HepG2 (cell line): ENCODE results near the gene SBSN. TPM values are rescaled to one million over a fixed set of nuclear protein-coding genes. Genes with fewer than 3 reads are reported as not detected.

Experiments used
- ATAC-seq: fragments of 200-7000 bp; cut with Tn5 transposase; 3 replicates; pipeline ENCODE4 v1.9.1; 2020; ENCODE audit warnings: mild to moderate bottlenecking, moderate library complexity
- BruUV-seq: library from RNA; stranded (reverse); fragments of 400-500 nt; replicated peaks from 2 replicates; lab custom pipeline; 2021; lab: Mats Ljungman, UMichigan
- CTCF ChIA-PET: fragments of 300-600 bp; formaldehyde crosslinking; extraction: SDS; loops from one replicate; lab custom pipeline; 2021; ENCODE audit warnings: low total read pairs, inconsistent platforms, low intra/inter-chr PET ratio; lab: Yijun Ruan, JAX
- POLR2A ChIA-PET: fragments of 350-600 bp; sonication (Branson Sonifier 250); formaldehyde crosslinking; loops from one replicate; lab custom pipeline; 2020; ENCODE audit warnings: antibody characterized with exemption, inconsistent platforms; lab: Yijun Ruan, JAX
- DNase-seq: peaks from one replicate; pipeline ENCODE4 v3.0.0-alpha.2; 2015; ENCODE audit warnings: low spot score
- FAIRE-seq: peaks from 3 replicates; lab custom pipeline; 2011; peaks lifted over from hg19 to GRCh38; lab: Jason Lieb, UNC
- H2AFZ ChIP-seq: one replicate; pipeline ENCODE4 v1.6.1; 2011; ENCODE audit warnings: low read length, inconsistent platforms
- H3K27ac ChIP-seq: fragments of 300-600 bp; 3 replicates; pipeline ENCODE4 v1.8.0; 2011; ENCODE audit warnings: mixed run types, mild to moderate bottlenecking, mixed read lengths, low read length, inconsistent platforms; ENCODE audit not compliant: insufficient read depth; ENCODE audit errors: extremely low read length
- H3K27me3 ChIP-seq, 2 experiments: fragments of 200-600 bp in 1 of 2; 2 replicates in 1 of 2; 3 replicates in 1 of 2; pipeline versions ENCODE4 v1.6.0 to v1.8.0; 2011; ENCODE audit warnings: low read length in 2 of 2, mild to moderate bottlenecking in 2 of 2, moderate library complexity in 2 of 2, inconsistent platforms in 1 of 2; ENCODE audit not compliant: insufficient read depth in 2 of 2, control insufficient read depth in 1 of 2
- H3K36me3 ChIP-seq, 2 experiments: fragments of 200-600 bp in 1 of 2; replicated peaks in 1 of 2; 2 replicates in 1 of 2; 3 replicates in 1 of 2; pipeline versions ENCODE4 v1.5.1 to v1.8.0; 2011; ENCODE audit warnings: low read length in 2 of 2, inconsistent platforms in 1 of 2; ENCODE audit not compliant: insufficient read depth in 2 of 2, control insufficient read depth in 1 of 2
- H3K4me1 ChIP-seq: 2 replicates; pipeline ENCODE4 v1.5.1; 2012; ENCODE audit warnings: low read length, inconsistent platforms; ENCODE audit not compliant: insufficient read depth
- H3K4me2 ChIP-seq: 2 replicates; pipeline ENCODE4 v1.6.0; 2011; ENCODE audit warnings: low read depth, low read length, inconsistent platforms
- H3K4me3 ChIP-seq, 3 experiments: fragments of 200-600 bp in 1 of 3; sonication (generic), shearing (Covaris generic) in 1 of 3; replicated peaks in 1 of 3; 2 replicates each; pipeline ENCODE4 v1.5.1; 2011 to 2016; ENCODE audit warnings: low read length in 3 of 3, inconsistent platforms in 2 of 3, low read depth in 2 of 3, mild to moderate bottlenecking in 2 of 3, control low read depth in 1 of 3, mixed read lengths in 1 of 3; ENCODE audit not compliant: insufficient read depth in 1 of 3
- H3K79me2 ChIP-seq: one replicate; pipeline ENCODE4 v1.6.1; 2011; ENCODE audit warnings: low read length, inconsistent platforms; ENCODE audit not compliant: insufficient read depth
- H3K9ac ChIP-seq: 2 replicates; pipeline ENCODE4 v1.6.0; 2011; ENCODE audit warnings: mild to moderate bottlenecking, low read depth, low read length, inconsistent platforms; ENCODE audit not compliant: insufficient read depth
- H3K9me3 ChIP-seq: 2 replicates; pipeline ENCODE4 v1.5.1; 2012; ENCODE audit warnings: mild to moderate bottlenecking, low read length
- H4K20me1 ChIP-seq: 2 replicates; pipeline ENCODE4 v1.6.0; 2011; ENCODE audit warnings: inconsistent platforms, mild to moderate bottlenecking, low read length, moderate library complexity; ENCODE audit not compliant: insufficient read depth
- EZH2 ChIP-seq: conservative IDR thresholded peaks from 2 replicates; pipeline ENCODE4 v1.6.1; 2012; ENCODE audit warnings: mild to moderate bottlenecking, low read depth, low read length, moderate library complexity
- FOXA3 ChIP-seq: IDR thresholded peaks from 2 replicates; pipeline ENCODE4 v1.6.1; 2016; ENCODE audit warnings: missing genetic modification reagents, missing compliant biosample characterization
- GABPB1 ChIP-seq: IDR thresholded peaks from 2 replicates; pipeline ENCODE4 v1.6.1; 2016; ENCODE audit warnings: mild to moderate bottlenecking, missing genetic modification reagents, moderate library complexity, missing compliant biosample characterization
- NR2F6 ChIP-seq, 2 experiments: IDR thresholded peaks; 2 replicates each; pipeline ENCODE4 v1.6.1; 2016; ENCODE audit warnings: antibody characterized with exemption in 1 of 2, mild to moderate bottlenecking in 1 of 2
- POGZ ChIP-seq: sonication (generic); formaldehyde crosslinking; IDR thresholded peaks from 2 replicates; pipeline ENCODE4 v1.4.0; 2020; ENCODE audit warnings: mild to moderate bottlenecking, missing genetic modification reagents
- ZBTB7B ChIP-seq: sonication (generic); formaldehyde crosslinking; IDR thresholded peaks from 2 replicates; pipeline ENCODE4 v1.4.0; 2020; ENCODE audit warnings: missing genetic modification reagents
- ZNF256 ChIP-seq: sonication (generic); formaldehyde crosslinking; conservative IDR thresholded peaks from 2 replicates; pipeline ENCODE4 v1.4.0; 2020; ENCODE audit warnings: missing genetic modification reagents
- ZNF292 ChIP-seq: sonication (generic); formaldehyde crosslinking; IDR thresholded peaks from 2 replicates; pipeline ENCODE4 v1.8.1; 2022; ENCODE audit warnings: mild to moderate bottlenecking, low read depth, missing genetic modification reagents, borderline replicate concordance
- ZNF354B ChIP-seq: sonication (generic); formaldehyde crosslinking; IDR thresholded peaks from 2 replicates; pipeline ENCODE4 v1.8.0; 2022; ENCODE audit warnings: mild to moderate bottlenecking, missing genetic modification reagents
- ZNF562 ChIP-seq: sonication (generic); formaldehyde crosslinking; IDR thresholded peaks from 2 replicates; pipeline ENCODE4 v1.8.0; 2022; ENCODE audit warnings: missing genetic modification reagents, borderline replicate concordance
- ZNF629 ChIP-seq: sonication (generic); formaldehyde crosslinking; conservative IDR thresholded peaks from 2 replicates; pipeline ENCODE4 v1.5.0; 2020; ENCODE audit warnings: missing genetic modification reagents
- ZSCAN25 ChIP-seq: sonication (generic); formaldehyde crosslinking; IDR thresholded peaks from 2 replicates; pipeline ENCODE4 v1.8.0; 2022; ENCODE audit warnings: mild to moderate bottlenecking, missing genetic modification reagents
- WGBS: methylation state at CpG from one replicate; pipeline ENCODE4 v1.1.6; 2017; ENCODE audit warnings: low lambda C conversion rate; 5-methylcytosine and 5-hydroxymethylcytosine counted together
- in situ Hi-C: cut with HindIII; loops from 2 replicates; pipeline ENCODE4 v1.10.0; 2017; ENCODE audit warnings: low pct_unique_long_range_greater_than_20kb; ENCODE audit not compliant: extremely low pct_ligation_motif_present
- intact Hi-C: fragments of 100-400 bp; cut with micrococcal nuclease; formaldehyde crosslinking; loops from one replicate; pipeline ENCODE4 v1.10.0; 2022; ENCODE audit not compliant: unreplicated experiment
- polyA plus RNA-seq, 8 experiments: library from polyadenylated mRNA; depleted of rRNA in 3 of 8; stranded (reverse) in 7 of 8; unstranded in 1 of 8; fragments of >200 nt; fragmentation: Illumina TruSeq in 4 of 8; extraction: Trizol in 4 of 8; gene quantifications; 2 replicates each; pipeline versions ENCODE4 v1.2.1 to v1.2.3, GENCODE V29; 2011 to 2016; ENCODE audit warnings: low read depth in 4 of 8, missing spikeins in 1 of 8, mixed read lengths in 1 of 8; ENCODE audit not compliant: insufficient read depth in 1 of 8
- total RNA-seq, 5 experiments: library from RNA; depleted of rRNA; stranded (reverse); fragments of >200 nt; fragmentation: Illumina TruSeq; extraction: Trizol; gene quantifications; 2 replicates each; pipeline ENCODE4 v1.2.3, GENCODE V29; 2016; ENCODE audit warnings: low read depth in 1 of 5
- TF ChIP-seq, protein P1 (sequence below): sonication (generic); formaldehyde crosslinking; IDR thresholded peaks from 2 replicates; pipeline ENCODE4 v1.4.0; 2020; ENCODE audit warnings: missing genetic modification reagents, borderline replicate concordance

The SBSN gene
- total and polyA plus RNA-seq, 2 of the 13 experiments (the other 11 are each of a cell fraction or from before 2014, with no cell fraction given) = not detected

DNA sequence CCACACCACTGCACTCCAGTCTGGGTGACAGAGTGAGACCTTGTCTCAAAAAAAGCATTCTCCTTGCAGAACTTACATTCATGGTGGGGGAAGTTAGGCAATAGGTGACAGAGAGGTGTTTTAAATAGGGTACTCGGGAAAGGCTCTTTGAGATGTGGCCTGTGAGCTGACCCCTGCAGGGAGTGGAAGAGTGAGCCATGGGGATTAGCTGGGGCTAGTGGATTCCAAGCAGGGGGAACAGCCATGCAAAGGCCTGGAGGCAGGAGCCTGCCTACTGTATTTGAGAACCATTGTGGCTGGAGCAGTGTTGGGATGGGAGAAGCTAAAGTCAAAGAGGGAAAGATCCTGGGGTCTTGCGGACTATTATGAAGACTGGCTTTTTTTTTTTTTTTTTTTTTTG lies 10.8 kb downstream of the SBSN start (continued):
- no peak for TF ChIP-seq ZNF354B (CRISPR knock-in tag)
- TF ChIP-seq, all 625 proteins: peak for 0

DNA sequence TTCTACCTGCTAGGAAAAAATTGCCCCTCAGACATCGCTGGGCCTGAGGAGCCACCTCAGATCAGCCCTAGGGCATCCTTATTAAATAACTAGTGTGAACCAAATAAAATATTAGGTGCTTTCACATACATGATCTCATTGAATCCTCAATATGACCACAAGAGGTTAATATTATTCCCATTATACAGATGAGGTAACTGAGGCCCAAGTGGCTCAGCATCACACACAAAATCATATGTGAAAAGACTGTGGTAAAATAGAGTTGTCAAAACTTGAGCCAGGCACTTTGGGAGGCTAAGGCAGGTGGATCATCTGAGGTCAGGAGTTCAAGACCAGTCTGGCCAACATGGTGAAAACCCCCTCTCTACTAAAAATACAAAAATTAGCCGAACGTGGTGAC lies 11.8 kb downstream of the SBSN start:
- ATAC-seq = no peak
- Histone ChIP-seq H2AFZ (no peak overlapping the region), H3K9me3 (no peaks in the 10 kb centered on the region), H3K4me3 (no peak overlapping the region), H4K20me1 (no peaks in the 10 kb centered on the region), H3K4me2 (no peak overlapping the region), H3K27ac (no peak overlapping the region), H3K79me2 (no peaks in the 10 kb centered on the region), H3K27me3 (peaks cover 1 to 38% of the 10 kb centered on the region in 2 experiments; a peak in 4 of 5 replicates), H3K4me1 (peaks cover 18% of the 10 kb centered on the region), H3K36me3 (no peaks in the 10 kb centered on the region), H3K9ac (no peak overlapping the region)
- in situ Hi-C loops (no loop called here), intact Hi-C loops (no loop called here)
- DNase-seq = no peak
- no TSS peak for BruUV-seq
- ChIA-PET CTCF (no interaction called here), POLR2A (no interaction called here)
- 83% methylated on average over 3 of the region's 3 CpGs for WGBS
- no peak for FAIRE-seq
- peak; percentile 80 for TF ChIP-seq ZNF629 (CRISPR knock-in tag)
- no peak for TF ChIP-seq ZNF562 (CRISPR knock-in tag)

DNA sequence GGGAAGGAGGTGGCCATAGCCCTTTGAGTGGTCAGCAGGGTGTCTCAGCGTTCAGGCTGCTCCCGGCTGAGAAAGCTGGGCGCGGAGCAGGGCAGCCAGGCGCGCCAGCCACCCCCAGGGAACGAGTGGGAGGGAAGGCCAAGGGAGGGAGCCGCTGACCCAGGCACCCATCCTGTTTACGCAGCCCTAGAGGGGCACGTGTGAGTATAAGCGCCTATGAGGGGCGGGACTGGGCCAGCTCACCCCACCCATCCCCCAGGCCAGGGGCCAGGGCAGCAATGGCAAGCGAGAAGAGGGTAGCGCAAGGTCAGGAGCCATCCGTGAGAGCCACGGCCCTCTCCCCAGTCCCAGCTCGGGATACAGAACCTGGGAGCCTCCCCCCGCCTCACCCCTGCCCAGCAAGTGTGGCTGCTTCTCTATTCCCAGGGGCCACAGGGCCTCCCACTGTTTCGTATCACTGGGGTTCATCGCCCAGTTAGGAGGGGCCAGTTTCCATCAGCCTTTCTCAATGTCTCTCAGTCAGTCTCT lies 13.8 kb downstream of the SBSN start:
- H2AFZ ChIP-seq = no peak overlapping the region
- in situ Hi-C loops = no loop called here
- peak overlapping the region; percentile 17; the same call in 1 of the 2 replicates for H3K9ac ChIP-seq
- H3K27ac ChIP-seq = no peak overlapping the region
- DNase-seq = peak; percentile 25
- peak overlapping the region; percentile 12 to 63 (median 26); a peak in 5 of 6 replicates for H3K4me3 ChIP-seq
- intact Hi-C loops = no loop called here
- H3K79me2 ChIP-seq = no peaks in the 10 kb centered on the region
- H3K36me3 ChIP-seq = no peaks in the 10 kb centered on the region
- peaks cover 1 to 33% of the 10 kb centered on the region in 2 experiments; a peak in 3 of 5 replicates for H3K27me3 ChIP-seq
- 10% methylated on average over 9 of the region's 20 CpGs for WGBS
- no peaks in the 10 kb centered on the region for H4K20me1 ChIP-seq
- H3K4me1 ChIP-seq = peaks cover 22% of the 10 kb centered on the region
- POLR2A ChIA-PET = interaction anchor here (1.2 to 1.3 kb wide), 2 partner anchors 25 to 233 kb away, joined by 3 to 5 read pairs; no protein-coding TSS in a partner anchor
- CTCF ChIA-PET = no interaction called here
- ATAC-seq = peak; percentile 20
- BruUV-seq = no TSS peak
- FAIRE-seq = no peak
- H3K9me3 ChIP-seq = no peaks in the 10 kb centered on the region
- peak overlapping the region; percentile 74 for H3K4me2 ChIP-seq
- TF ChIP-seq POGZ (0 out of 2 replicates have a peak, but pooled peaks have one; percentile 26), ZSCAN25 (CRISPR knock-in tag) (peak; percentile 96), FOXA3 (CRISPR knock-in tag) (0 out of 2 replicates have a peak, but pooled peaks have one; percentile 17), ZNF292 (no peak), ZNF256 (CRISPR knock-in tag) (no peak), NR2F6 (IDR thresholded peaks at IDR 0.05) (no peak), NR2F6 (CRISPR knock-in tag; IDR thresholded peaks at IDR 0.05) (peak; percentile 24; the same call in 1 of the 2 replicates), ZBTB7B (CRISPR knock-in tag) (no peak), GABPB1 (CRISPR knock-in tag) (peak; percentile 43; the same call in 1 of the 2 replicates), EZH2 (no peak)
- TF ChIP-seq, protein P1, sequence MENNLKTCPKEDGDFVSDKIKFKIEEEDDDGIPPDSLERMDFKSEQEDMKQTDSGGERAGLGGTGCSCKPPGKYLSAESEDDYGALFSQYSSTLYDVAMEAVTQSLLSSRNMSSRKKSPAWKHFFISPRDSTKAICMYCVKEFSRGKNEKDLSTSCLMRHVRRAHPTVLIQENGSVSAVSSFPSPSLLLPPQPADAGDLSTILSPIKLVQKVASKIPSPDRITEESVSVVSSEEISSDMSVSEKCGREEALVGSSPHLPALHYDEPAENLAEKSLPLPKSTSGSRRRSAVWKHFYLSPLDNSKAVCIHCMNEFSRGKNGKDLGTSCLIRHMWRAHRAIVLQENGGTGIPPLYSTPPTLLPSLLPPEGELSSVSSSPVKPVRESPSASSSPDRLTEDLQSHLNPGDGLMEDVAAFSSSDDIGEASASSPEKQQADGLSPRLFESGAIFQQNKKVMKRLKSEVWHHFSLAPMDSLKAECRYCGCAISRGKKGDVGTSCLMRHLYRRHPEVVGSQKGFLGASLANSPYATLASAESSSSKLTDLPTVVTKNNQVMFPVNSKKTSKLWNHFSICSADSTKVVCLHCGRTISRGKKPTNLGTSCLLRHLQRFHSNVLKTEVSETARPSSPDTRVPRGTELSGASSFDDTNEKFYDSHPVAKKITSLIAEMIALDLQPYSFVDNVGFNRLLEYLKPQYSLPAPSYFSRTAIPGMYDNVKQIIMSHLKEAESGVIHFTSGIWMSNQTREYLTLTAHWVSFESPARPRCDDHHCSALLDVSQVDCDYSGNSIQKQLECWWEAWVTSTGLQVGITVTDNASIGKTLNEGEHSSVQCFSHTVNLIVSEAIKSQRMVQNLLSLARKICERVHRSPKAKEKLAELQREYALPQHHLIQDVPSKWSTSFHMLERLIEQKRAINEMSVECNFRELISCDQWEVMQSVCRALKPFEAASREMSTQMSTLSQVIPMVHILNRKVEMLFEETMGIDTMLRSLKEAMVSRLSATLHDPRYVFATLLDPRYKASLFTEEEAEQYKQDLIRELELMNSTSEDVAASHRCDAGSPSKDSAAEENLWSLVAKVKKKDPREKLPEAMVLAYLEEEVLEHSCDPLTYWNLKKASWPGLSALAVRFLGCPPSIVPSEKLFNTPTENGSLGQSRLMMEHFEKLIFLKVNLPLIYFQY = no peak
